Measurements from ENCODE around the gene ZKSCAN7.
"Not testable (repeated sequence)": the region's sequence is repeated elsewhere in the genome, so short reads cannot be mapped to it uniquely, and the experiment has no call there.

GRCh38 chr3:44577354-44577952, 22.5 kb downstream of the ZKSCAN7 start:
- not testable (repeated sequence) for TF ChIP-seq CTCF, POLR2A (IDR thresholded peaks at IDR 0.05)
